GM18909 (cell line): ENCODE results near the gene CATSPERB.
"Not testable (repeated sequence)": the region's sequence is repeated elsewhere in the genome, so short reads cannot be mapped to it uniquely, and the experiment has no call there.

Experiments
- ATAC-seq: cut with Tn5 transposase; IDR thresholded peaks from one replicate; pipeline ENCODE4 v1.9.1; 2021; ENCODE audit warnings: mild to moderate bottlenecking; ENCODE audit not compliant: unreplicated experiment, poor library complexity

The CATSPERB gene

GRCh38 chr14:91534059-91534458, 197.8 kb downstream of the CATSPERB start:
- ATAC-seq = not testable (repeated sequence)

- no peak for ATAC-seq
Observed at GRCh38 chr14:91533623-91534022, 198.3 kb downstream of the CATSPERB start.
